Uterus (tissue), 2 donors: ENCODE measurements around the gene GSS.

ENCODE experiments used
- CTCF ChIP-seq, 4 experiments: fragments of 200-600 bp in 2 of 4; fragments of 450-650 bp in 2 of 4; sonication (generic) in 2 of 4; IDR thresholded peaks; one replicate each; pipeline ENCODE4 v1.5.1; 2016 to 2019; ENCODE audit warnings: antibody characterized with exemption in 4 of 4, mild to moderate bottlenecking in 2 of 4, moderate library complexity in 1 of 4
- POLR2A ChIP-seq, 2 donors: fragments of 450-650 bp; IDR thresholded peaks; one replicate each; pipeline ENCODE4 v1.6.1; 2016; ENCODE audit warnings: antibody characterized with exemption in 2 of 2, mild to moderate bottlenecking in 1 of 2, moderate library complexity in 1 of 2

GRCh38 chr20:35001596-35002362 is 46.2 kb upstream of the GSS start:
- TF ChIP-seq CTCF (IDR thresholded peaks at IDR 0.05) (no peak), POLR2A (IDR thresholded peaks at IDR 0.05) (no peak)
